H1 (cell line): Measurements from ENCODE around the gene NRXN3. TPM values are rescaled to one million over a fixed set of nuclear protein-coding genes. Genes with fewer than 3 reads are reported as not detected.

Experiments used
- CTCF ChIA-PET: fragments of 300-600 bp; sonication (Branson Sonifier 250); formaldehyde crosslinking; loops from one replicate; lab custom pipeline; 2021; ENCODE audit not compliant: partially characterized antibody; lab: Charles Lee
- POLR2A ChIA-PET: fragments of 300-600 bp; sonication (Branson Sonifier 250); formaldehyde crosslinking; loops from one replicate; lab custom pipeline; 2021; ENCODE audit warnings: inconsistent platforms; ENCODE audit not compliant: partially characterized antibody; lab: Charles Lee
- DNase-seq, 2 experiments: peaks; one replicate each; pipeline versions ENCODE4 v3.0.0 to v3.0.0-alpha.2; 2010 to 2022; ENCODE audit warnings: low spot score in 2 of 2, low read depth in 1 of 2, mixed read lengths in 1 of 2
- FAIRE-seq: peaks from 2 replicates; lab custom pipeline; 2011; peaks lifted over from hg19 to GRCh38; lab: Jason Lieb, UNC
- H2AFZ ChIP-seq: 2 replicates; pipeline ENCODE4 v1.8.1; 2012; ENCODE audit warnings: low read length, inconsistent platforms
- H2AK5ac ChIP-seq: 2 replicates; pipeline ENCODE4 v1.6.1; 2013; ENCODE audit warnings: low read depth, low read length
- H2BK120ac ChIP-seq: replicated peaks from 2 replicates; pipeline ENCODE3; 2013; ENCODE audit warnings: low read depth, low read length, inconsistent platforms
- H2BK12ac ChIP-seq: 2 replicates; pipeline ENCODE4 v1.6.1; 2013; ENCODE audit warnings: low read depth, low read length
- H2BK15ac ChIP-seq: 2 replicates; pipeline ENCODE4 v1.6.1; 2013; ENCODE audit warnings: low read length
- H2BK20ac ChIP-seq: 2 replicates; pipeline ENCODE4 v1.6.1; 2013; ENCODE audit warnings: low read length
- H2BK5ac ChIP-seq: 2 replicates; pipeline ENCODE4 v1.6.1; 2013; ENCODE audit warnings: low read depth, low read length
- H3K14ac ChIP-seq: 2 replicates; pipeline ENCODE4 v1.6.1; 2013; ENCODE audit warnings: inconsistent platforms; ENCODE audit not compliant: insufficient read length
- H3K18ac ChIP-seq: 2 replicates; pipeline ENCODE4 v1.6.1; 2013; ENCODE audit warnings: low read length; ENCODE audit errors: extremely low read depth
- H3K23ac ChIP-seq: 2 replicates; pipeline ENCODE4 v1.6.1; 2013; ENCODE audit warnings: inconsistent platforms; ENCODE audit not compliant: insufficient read length
- H3K23me2 ChIP-seq: 2 replicates; pipeline ENCODE4 v1.6.1; 2013; ENCODE audit warnings: low read depth, low read length
- H3K27ac ChIP-seq: 2 replicates; pipeline ENCODE4 v1.6.1; 2011; ENCODE audit warnings: low read depth, low read length, inconsistent platforms
- H3K27me3 ChIP-seq, 4 experiments: replicated peaks in 1 of 4; 1 replicate in 1 of 4; 2 replicates in 3 of 4; pipeline versions ENCODE4 v1.6.1 to v1.8.1; 2011 to 2013; ENCODE audit warnings: low read length in 3 of 4, mild to moderate bottlenecking in 3 of 4, inconsistent platforms in 2 of 4, mixed read lengths in 2 of 4, moderate library complexity in 1 of 4; ENCODE audit not compliant: control insufficient read depth in 3 of 4, insufficient read depth in 3 of 4; ENCODE audit errors: extremely low read depth in 1 of 4
- H3K36me3 ChIP-seq, 4 experiments: 2 replicates each; pipeline versions ENCODE4 v1.6.1 to v1.8.1; 2011 to 2013; ENCODE audit warnings: mild to moderate bottlenecking in 4 of 4, low read length in 3 of 4, moderate library complexity in 2 of 4, control low read depth in 1 of 4, inconsistent platforms in 1 of 4; ENCODE audit not compliant: insufficient read depth in 4 of 4, control insufficient read depth in 2 of 4
- H3K4ac ChIP-seq: replicated peaks from 2 replicates; pipeline ENCODE3; 2013; ENCODE audit warnings: low read length, low read depth, mixed read lengths, inconsistent platforms; ENCODE audit not compliant: insufficient read length
- H3K4me1 ChIP-seq, 4 experiments: replicated peaks in 1 of 4; 1 replicate in 1 of 4; 2 replicates in 3 of 4; pipeline versions ENCODE4 v1.6.1 to v1.8.1; 2011 to 2013; ENCODE audit warnings: low read length in 3 of 4, inconsistent platforms in 2 of 4, mixed read lengths in 1 of 4; ENCODE audit not compliant: insufficient read depth in 4 of 4, control insufficient read depth in 3 of 4
- H3K4me2 ChIP-seq, 2 experiments: 2 replicates each; pipeline versions ENCODE4 v1.6.1 to v1.8.1; 2011 to 2013; ENCODE audit warnings: low read depth in 2 of 2, low read length in 2 of 2, control low read depth in 1 of 2, inconsistent platforms in 1 of 2, mild to moderate bottlenecking in 1 of 2; ENCODE audit not compliant: insufficient read depth in 1 of 2
- H3K4me3 ChIP-seq, 4 experiments: fragments of 200-600, 300-600 bp in 1 of 4; sonication (generic), shearing (Covaris generic), sonication (Bioruptor Twin) in 1 of 4; 2 replicates each; pipeline versions ENCODE4 v1.5.1 to v1.8.1; 2011 to 2016; ENCODE audit warnings: low read length in 4 of 4, low read depth in 3 of 4, control low read depth in 2 of 4, inconsistent platforms in 2 of 4, mild to moderate bottlenecking in 2 of 4, mixed read lengths in 1 of 4, moderate library complexity in 1 of 4; ENCODE audit not compliant: insufficient read depth in 2 of 4; ENCODE audit errors: extremely low read depth in 1 of 4
- H3K56ac ChIP-seq: replicated peaks from 2 replicates; pipeline ENCODE3; 2013; ENCODE audit warnings: low read depth, mild to moderate bottlenecking, mixed read lengths, low read length, inconsistent platforms; ENCODE audit not compliant: insufficient read length
- H3K79me1 ChIP-seq: 2 replicates; pipeline ENCODE4 v1.6.1; 2013; ENCODE audit warnings: low read depth, low read length, control low read depth
- H3K79me2 ChIP-seq, 2 experiments: 2 replicates each; pipeline versions ENCODE4 v1.6.1 to v1.8.1; 2012 to 2013; ENCODE audit warnings: low read length in 2 of 2, mild to moderate bottlenecking in 2 of 2, inconsistent platforms in 1 of 2; ENCODE audit not compliant: insufficient read depth in 2 of 2, control insufficient read depth in 1 of 2
- H3K9ac ChIP-seq, 4 experiments: replicated peaks in 1 of 4; 1 replicate in 1 of 4; 2 replicates in 3 of 4; pipeline versions ENCODE4 v1.6.1 to v1.8.1; 2011 to 2013; ENCODE audit warnings: low read depth in 3 of 4, low read length in 3 of 4, control low read depth in 2 of 4, mild to moderate bottlenecking in 2 of 4, moderate library complexity in 2 of 4, inconsistent platforms in 1 of 4; ENCODE audit errors: extremely low read depth in 1 of 4
- H3K9me3 ChIP-seq, 2 experiments: 2 replicates each; pipeline versions ENCODE4 v1.6.1 to v1.8.1; 2012 to 2013; ENCODE audit warnings: mild to moderate bottlenecking in 2 of 2, moderate library complexity in 2 of 2, control low read depth in 1 of 2, inconsistent platforms in 1 of 2, low read depth in 1 of 2, low read length in 1 of 2, mixed read lengths in 1 of 2; ENCODE audit not compliant: insufficient read depth in 2 of 2
- H4K20me1 ChIP-seq, 2 experiments: replicated peaks in 1 of 2; 2 replicates each; pipeline versions ENCODE3 to v1.8.1; 2011 to 2013; ENCODE audit warnings: inconsistent platforms in 2 of 2, low read length in 2 of 2, mild to moderate bottlenecking in 1 of 2; ENCODE audit not compliant: insufficient read depth in 2 of 2, control insufficient read depth in 1 of 2
- H4K5ac ChIP-seq: 2 replicates; pipeline ENCODE4 v1.6.1; 2013; ENCODE audit warnings: low read length, low read depth, mixed read lengths, inconsistent platforms; ENCODE audit not compliant: insufficient read length
- H4K8ac ChIP-seq: 2 replicates; pipeline ENCODE4 v1.8.0; 2013; ENCODE audit warnings: mild to moderate bottlenecking, moderate library complexity, low read length, inconsistent platforms; ENCODE audit not compliant: insufficient read depth; ENCODE audit errors: extremely low read depth
- H4K91ac ChIP-seq: replicated peaks from 2 replicates; pipeline ENCODE3; 2013; ENCODE audit warnings: low read length, mixed read lengths, inconsistent platforms; ENCODE audit not compliant: insufficient read length
- NANOG ChIP-seq: IDR thresholded peaks from 2 replicates; pipeline ENCODE4 v1.6.1; 2011; ENCODE audit warnings: low read length, low read depth, mild to moderate bottlenecking, inconsistent platforms; ENCODE audit not compliant: insufficient read depth, poor library complexity, severe bottlenecking
- PHF8 ChIP-seq: fragments of 200-600 bp; sonication (generic); conservative IDR thresholded peaks from 2 replicates; pipeline ENCODE4 v1.7.1; 2012; ENCODE audit warnings: low read depth, mild to moderate bottlenecking, inconsistent platforms, low read length, moderate library complexity
- POLR2A ChIP-seq, 2 experiments: IDR thresholded peaks; 1 replicate in 1 of 2; 2 replicates in 1 of 2; pipeline ENCODE4 v1.6.1; 2011; ENCODE audit warnings: low read depth in 2 of 2, low read length in 2 of 2, mild to moderate bottlenecking in 2 of 2; ENCODE audit errors: control extremely low read depth in 1 of 2
- RXRA ChIP-seq: IDR thresholded peaks from 2 replicates; pipeline ENCODE4 v1.6.1; 2011; ENCODE audit warnings: low read depth, mild to moderate bottlenecking, low read length, moderate library complexity; ENCODE audit not compliant: insufficient read depth
- SIRT6 ChIP-seq: IDR thresholded peaks from one replicate; pipeline ENCODE4 v1.7.1; 2012; ENCODE audit warnings: low read length, inconsistent platforms
- SRF ChIP-seq: IDR thresholded peaks from 2 replicates; pipeline ENCODE4 v1.6.1; 2011; ENCODE audit warnings: mild to moderate bottlenecking, low read depth, low read length, moderate library complexity
- polyA plus RNA-seq, 7 experiments: library from polyadenylated mRNA; depleted of rRNA in 3 of 7; stranded (reverse) in 5 of 7; unstranded in 2 of 7; fragments of >200 nt in 5 of 7; fragments of 200-250 nt in 2 of 7; gene quantifications; 1 replicate in 5 of 7; 2 replicates in 1 of 7; 4 replicates in 1 of 7; pipeline versions ENCODE4 v1.2.1 to v1.2.3, GENCODE V29; 2011 to 2013; ENCODE audit warnings: missing spikeins in 2 of 7, mixed read lengths in 2 of 7
- total RNA-seq: library from RNA; stranded (reverse); fragmentation: NEBNext Ultra II Directional; extraction: Animal tissue kit (Norgen Biotek cat#: 25700); gene quantifications from 2 replicates; pipeline ENCODE4 v1.2.1, GENCODE V29; 2021

The NRXN3 gene
- total and polyA plus RNA-seq, 2 of the 8 experiments (the other 6 are each of a cell fraction or from before 2014, with no cell fraction given) = 2.6 to 4.1 TPM

GRCh38 chr14:78443834-78444233 is 273.7 kb downstream of the NRXN3 start:
- POLR2A ChIA-PET = no interaction called here
- Histone ChIP-seq H3K23ac (no peak overlapping the region), H3K4me3 (no peak overlapping the region), H3K79me2 (no peaks in the 10 kb centered on the region), H3K4me1 (peaks cover 0 to 3% (median 1%) of the 10 kb centered on the region in 4 experiments; a peak in 2 of 7 replicates), H2BK120ac (no peak overlapping the region), H3K79me1 (no peaks in the 10 kb centered on the region), H4K8ac (no peak overlapping the region), H3K36me3 (no peaks in the 10 kb centered on the region), H2BK15ac (no peak overlapping the region), H3K56ac (no peak overlapping the region), H3K9ac (no peak overlapping the region), H3K27ac (no peak overlapping the region), H2BK12ac (no peak overlapping the region), H3K9me3 (no peaks in the 10 kb centered on the region), H2AK5ac (no peak overlapping the region), H3K18ac (no peak overlapping the region), H2AFZ (no peak overlapping the region), H3K27me3 (no peaks in the 10 kb centered on the region), H2BK5ac (no peak overlapping the region), H3K14ac (no peak overlapping the region), H4K20me1 (no peaks in the 10 kb centered on the region), H4K5ac (no peak overlapping the region), H4K91ac (no peak overlapping the region), H3K23me2 (no peaks in the 10 kb centered on the region), H2BK20ac (no peak overlapping the region), H3K4ac (no peak overlapping the region), H3K4me2 (no peak overlapping the region)
- DNase-seq (no peak), FAIRE-seq (no peak)
- CTCF ChIA-PET = interaction anchor here (0.9 to 4.7 kb wide), 4 partner anchors 123 to 421 kb away, joined by 3 to 29 read pairs (median 14); no protein-coding TSS in a partner anchor
- no peak for TF ChIP-seq RXRA
- no peak for TF ChIP-seq PHF8
- no peak for TF ChIP-seq POLR2A (IDR thresholded peaks at IDR 0.05; ENCODE audit: control extremely low read depth in 1 of 2, low read depth in 2 of 2, low read length in 2 of 2)
- TF ChIP-seq SIRT6 = no peak
- TF ChIP-seq NANOG = no peak
- no peak for TF ChIP-seq SRF
